Activated T-cell treated with anti-CD3 and anti-CD28 coated beads, Interleukin-2, amount 50 U/mL, for 48 hours (primary cell): Measurements from ENCODE around the gene SMIM44.

Source experiments
- DNase-seq, 2 experiments: peaks; one replicate each; pipeline ENCODE4 v3.0.0-alpha.2; 2020

SMIM44 gene

DNA sequence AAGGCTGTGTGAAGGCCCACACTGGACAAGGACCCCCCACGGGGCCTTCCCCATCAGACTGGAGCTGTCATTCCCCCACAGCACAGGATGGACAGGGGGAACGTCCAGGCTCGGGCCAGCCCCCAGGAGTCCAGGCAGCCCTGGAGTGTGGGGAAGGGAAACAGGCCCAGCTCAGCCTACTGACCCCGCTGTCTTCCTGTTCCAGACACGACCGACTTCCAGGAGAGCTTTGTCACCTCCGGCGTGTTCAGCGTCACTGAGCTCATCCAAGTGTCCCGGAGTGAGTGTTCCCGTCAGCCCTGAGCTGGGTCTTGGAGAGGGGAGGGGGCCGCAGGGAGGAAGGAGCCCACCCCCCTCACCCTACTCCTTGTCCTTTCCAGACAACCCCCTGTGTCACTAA lies 49.9 kb downstream of the SMIM44 start:
- DNase-seq: no peak
